WTC11 (cell line): Measurements from ENCODE around the gene ZNF484.
A peak's percentile ranks its signal among the peaks of the same experiment; 100 is the strongest.

ENCODE experiments used
- FOXJ3 ChIP-seq: sonication (generic); formaldehyde crosslinking; IDR thresholded peaks from 2 replicates; pipeline ENCODE4 v1.9.0; 2021; ENCODE audit warnings: missing genetic modification reagents, mild to moderate bottlenecking, borderline replicate concordance
- RELA ChIP-seq: sonication (generic); formaldehyde crosslinking; IDR thresholded peaks from 2 replicates; pipeline ENCODE4 v1.8.1; 2022; ENCODE audit warnings: missing genetic modification reagents, mild to moderate bottlenecking, borderline replicate concordance
- TEAD4 ChIP-seq: sonication (generic); formaldehyde crosslinking; IDR thresholded peaks from 2 replicates; pipeline ENCODE4 v1.8.0; 2022; ENCODE audit warnings: mild to moderate bottlenecking, missing genetic modification reagents
- TF ChIP-seq, protein P1 (sequence below): fragments of 200-600 bp; IDR thresholded peaks from 2 replicates; pipeline ENCODE4 v1.8.0; 2022; ENCODE audit warnings: antibody characterized with exemption
- TF ChIP-seq, protein P2 (sequence below): sonication (generic); formaldehyde crosslinking; IDR thresholded peaks from 2 replicates; pipeline ENCODE4 v1.8.0; 2022; ENCODE audit warnings: mild to moderate bottlenecking, missing genetic modification reagents

DNA sequence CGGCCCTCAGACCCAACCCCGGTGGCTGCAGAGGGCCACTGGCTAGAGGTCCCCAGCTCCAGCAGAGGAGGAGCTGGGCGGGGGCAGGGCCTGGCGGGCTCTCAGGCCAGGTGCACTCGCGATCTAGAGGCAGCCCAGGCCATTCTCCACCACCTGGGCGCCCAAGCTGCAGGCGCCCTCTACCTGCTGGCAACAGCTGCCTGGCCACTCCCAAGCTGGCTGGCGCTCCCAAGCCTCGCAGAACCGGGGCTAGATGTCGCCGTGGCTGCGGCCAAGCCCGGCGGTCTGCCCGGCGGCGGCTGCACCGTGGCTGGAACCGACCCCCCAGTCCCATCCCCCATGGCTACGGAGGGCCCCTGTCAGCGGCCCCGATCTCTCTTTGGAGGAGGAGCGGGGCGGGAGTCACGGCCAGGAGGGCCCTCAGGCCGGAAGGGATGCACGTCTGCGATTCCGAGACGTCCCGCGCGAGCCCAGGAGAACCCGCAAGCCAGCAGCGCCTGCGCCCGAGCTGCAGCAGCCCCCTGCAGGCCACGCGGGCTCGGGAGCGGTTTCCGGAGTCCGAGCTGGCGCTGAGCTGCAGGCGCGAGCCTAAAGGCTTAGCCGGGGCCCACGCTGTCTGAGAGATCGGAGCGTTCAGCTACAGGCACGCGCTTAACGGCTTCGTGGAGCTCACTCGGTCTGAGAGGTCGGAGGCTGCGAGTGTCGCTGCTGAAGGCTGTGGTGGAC, 68.9 kb downstream of the ZNF484 start:
- TF ChIP-seq, protein P1, sequence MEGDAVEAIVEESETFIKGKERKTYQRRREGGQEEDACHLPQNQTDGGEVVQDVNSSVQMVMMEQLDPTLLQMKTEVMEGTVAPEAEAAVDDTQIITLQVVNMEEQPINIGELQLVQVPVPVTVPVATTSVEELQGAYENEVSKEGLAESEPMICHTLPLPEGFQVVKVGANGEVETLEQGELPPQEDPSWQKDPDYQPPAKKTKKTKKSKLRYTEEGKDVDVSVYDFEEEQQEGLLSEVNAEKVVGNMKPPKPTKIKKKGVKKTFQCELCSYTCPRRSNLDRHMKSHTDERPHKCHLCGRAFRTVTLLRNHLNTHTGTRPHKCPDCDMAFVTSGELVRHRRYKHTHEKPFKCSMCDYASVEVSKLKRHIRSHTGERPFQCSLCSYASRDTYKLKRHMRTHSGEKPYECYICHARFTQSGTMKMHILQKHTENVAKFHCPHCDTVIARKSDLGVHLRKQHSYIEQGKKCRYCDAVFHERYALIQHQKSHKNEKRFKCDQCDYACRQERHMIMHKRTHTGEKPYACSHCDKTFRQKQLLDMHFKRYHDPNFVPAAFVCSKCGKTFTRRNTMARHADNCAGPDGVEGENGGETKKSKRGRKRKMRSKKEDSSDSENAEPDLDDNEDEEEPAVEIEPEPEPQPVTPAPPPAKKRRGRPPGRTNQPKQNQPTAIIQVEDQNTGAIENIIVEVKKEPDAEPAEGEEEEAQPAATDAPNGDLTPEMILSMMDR: no peak
- TF ChIP-seq RELA (CRISPR knock-in tag) (peak; percentile 32; the same call in 1 of the 2 replicates), FOXJ3 (CRISPR knock-in tag) (no peak), TEAD4 (CRISPR knock-in tag) (no peak)
- TF ChIP-seq, protein P2, sequence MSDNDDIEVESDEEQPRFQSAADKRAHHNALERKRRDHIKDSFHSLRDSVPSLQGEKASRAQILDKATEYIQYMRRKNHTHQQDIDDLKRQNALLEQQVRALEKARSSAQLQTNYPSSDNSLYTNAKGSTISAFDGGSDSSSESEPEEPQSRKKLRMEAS (CRISPR knock-in tag): peak; percentile 85
